Right lobe of liver (tissue), 6 donors: ENCODE results near the gene OMG. TPM values are rescaled to one million over a fixed set of nuclear protein-coding genes. Genes with fewer than 3 reads are reported as not detected.

Experiments
- ATAC-seq, 4 donors: fragments of 200-7000 bp; cut with Tn5 transposase; one replicate each; pipeline ENCODE4 v1.9.1; 2020; ENCODE audit warnings: mild to moderate bottlenecking in 4 of 4, moderate library complexity in 4 of 4
- DNase-seq, 3 donors: peaks; one replicate each; pipeline ENCODE4 v3.0.0-alpha.2; 2020
- H3K27ac ChIP-seq, 3 donors: fragments of 200-600 bp; one replicate each; pipeline ENCODE4 v1.8.0; 2022
- H3K27me3 ChIP-seq, 2 donors: fragments of 200-600 bp; one replicate each; pipeline ENCODE4 v1.8.0; 2022
- H3K36me3 ChIP-seq, 4 donors: fragments of 200-600 bp; sonication (generic) in 1 of 4; one replicate each; pipeline versions ENCODE4 v1.5.1 to v1.8.0; 2017 to 2022; ENCODE audit warnings: control low read depth in 1 of 4
- H3K4me1 ChIP-seq, 4 donors: fragments of 200-600 bp; sonication (generic) in 1 of 4; one replicate each; pipeline versions ENCODE4 v1.5.1 to v1.8.0; 2017 to 2022; ENCODE audit warnings: control low read depth in 1 of 4
- H3K4me3 ChIP-seq, 3 donors: fragments of 200-600 bp; one replicate each; pipeline ENCODE4 v1.8.0; 2022
- H3K9me3 ChIP-seq, 4 donors: fragments of 200-600 bp; sonication (generic) in 1 of 4; one replicate each; pipeline versions ENCODE4 v1.5.1 to v1.8.0; 2017 to 2022; ENCODE audit warnings: control low read depth in 1 of 4
- CTCF ChIP-seq, 4 donors: fragments of 200-600 bp in 3 of 4; fragments of 450-650 bp in 1 of 4; IDR thresholded peaks; one replicate each; pipeline versions ENCODE4 v1.5.1 to v1.8.0; 2016 to 2022; ENCODE audit warnings: antibody characterized with exemption in 4 of 4, mild to moderate bottlenecking in 2 of 4
- POLR2A ChIP-seq: fragments of 450-650 bp; IDR thresholded peaks from one replicate; pipeline ENCODE4 v1.6.1; 2017; ENCODE audit warnings: antibody characterized with exemption, mild to moderate bottlenecking
- WGBS: methylation state at CpG from one replicate; pipeline ENCODE4 v1.1.6; 2018; ENCODE audit warnings: low coverage, low lambda C conversion rate; ENCODE audit not compliant: insufficient coverage; ENCODE audit errors: missing lambda C conversion rate; 5-methylcytosine and 5-hydroxymethylcytosine counted together
- intact Hi-C, 2 donors: fragments of 100-400 bp; cut with DNase I; formaldehyde crosslinking; loops; one replicate each; pipeline versions ENCODE4 v1.11.2 to v1.14.1; 2022
- total RNA-seq, 6 experiments: library from RNA; depleted of rRNA in 2 of 6; stranded (reverse); fragments of >200 nt in 2 of 6; fragmentation: NEBNext Ultra II Directional in 3 of 6; extraction: Animal tissue kit (Norgen Biotek cat#: 25700) in 3 of 6; gene quantifications; one replicate each; pipeline versions ENCODE4 v1.1.0 to v1.2.4, GENCODE V29; 2016 to 2023
- donor health status: DM: no; HTN: yes; CAD: no.
- donor health status: DM: no; HTN: no; CAD: no.
- donor health status: DM: no; HTN: no; CAD: no.
- donor health status: DM: no; HTN: yes; CAD: no.
- donor health status: DM: no; HTN: yes; CAD: no.

The OMG gene
- total RNA-seq, 6 experiments from 2014 or later = 0.29 to 0.62 TPM; not detected in 4

DNA sequence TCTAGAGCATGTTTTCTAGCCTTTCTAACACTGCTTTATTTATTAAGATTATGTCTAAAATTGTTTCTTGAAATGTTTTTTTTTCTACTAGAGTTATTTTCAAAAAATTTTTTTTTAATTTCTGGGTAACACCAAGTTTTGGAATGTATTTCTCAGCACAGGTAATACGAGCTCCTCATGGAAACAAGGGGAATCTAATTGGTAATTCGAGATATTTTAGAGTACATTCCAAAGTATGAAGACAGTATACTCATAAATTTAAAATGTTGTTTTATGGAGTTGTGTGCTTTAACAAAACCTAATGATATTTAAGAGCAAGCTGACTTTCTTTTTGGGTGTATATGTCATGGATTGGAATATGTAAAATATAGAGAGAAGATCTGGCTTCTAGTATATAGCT, 42.4 kb downstream of the OMG start:
- H3K27me3 ChIP-seq = no peaks in the 10 kb centered on the region
- TF ChIP-seq POLR2A (no peak), CTCF (IDR thresholded peaks at IDR 0.05) (no peak)
- ATAC-seq (no peak), DNase-seq (no peak)
- peaks cover 0 to 10% (median 0%) of the 10 kb centered on the region in 4 donors for H3K36me3 ChIP-seq
- H3K4me3 ChIP-seq = no peak overlapping the region
- no peaks in the 10 kb centered on the region for H3K9me3 ChIP-seq
- H3K27ac ChIP-seq = no peak overlapping the region
- no peaks in the 10 kb centered on the region for H3K4me1 ChIP-seq
- WGBS = 89% methylated on average over 2 of the region's 2 CpGs
- intact Hi-C loops = no loop called here

DNA sequence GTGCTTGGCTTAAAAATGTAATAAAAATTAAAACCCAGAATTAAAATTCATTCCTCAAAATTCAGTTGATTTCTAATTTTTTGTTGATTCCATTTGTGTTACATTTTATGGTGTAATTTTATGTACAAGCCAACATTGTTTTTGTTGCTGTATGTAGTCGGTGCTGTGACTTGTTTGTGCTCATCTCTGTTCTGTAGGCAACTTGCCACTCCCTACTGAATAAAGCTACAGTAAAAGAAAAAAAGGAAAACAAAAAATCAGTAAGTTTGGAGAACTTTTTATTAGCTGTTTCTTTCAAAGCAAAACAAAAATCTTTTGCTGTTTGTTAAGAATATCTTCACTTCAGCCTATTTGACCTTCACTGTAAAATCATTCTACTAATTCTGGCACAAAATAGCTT, 44.3 kb downstream of the OMG start:
- Histone ChIP-seq H3K4me3 (no peak overlapping the region), H3K27ac (no peak overlapping the region), H3K27me3 (no peaks in the 10 kb centered on the region), H3K9me3 (no peaks in the 10 kb centered on the region), H3K36me3 (no peaks in the 10 kb centered on the region), H3K4me1 (no peaks in the 10 kb centered on the region)
- 86% methylated on average over 1 of the region's 1 CpG for WGBS
- no peak for TF ChIP-seq CTCF (IDR thresholded peaks at IDR 0.05)
- no peak for TF ChIP-seq POLR2A
- intact Hi-C loops = no loop called here
- ATAC-seq = no peak
- no peak for DNase-seq

DNA sequence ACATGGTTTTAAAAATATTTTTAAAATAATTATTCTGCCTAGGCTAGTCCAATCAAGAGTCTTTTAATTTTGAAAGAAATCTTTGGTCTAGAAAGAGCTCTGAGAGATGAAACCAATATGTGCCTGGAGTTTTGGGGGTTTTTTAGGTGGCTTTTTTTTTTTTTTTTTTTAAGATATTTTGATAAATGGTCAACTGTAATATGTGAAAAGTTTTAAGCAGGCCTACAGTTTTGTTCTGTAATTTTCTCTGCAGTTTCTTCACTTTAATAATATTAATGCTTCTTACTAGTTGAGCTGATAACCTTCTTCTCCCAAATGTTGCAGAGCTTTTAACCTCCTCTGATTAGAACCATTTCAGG, 45.1 kb downstream of the OMG start:
- Histone ChIP-seq H3K27ac (no peak overlapping the region), H3K4me3 (no peak overlapping the region), H3K9me3 (no peaks in the 10 kb centered on the region), H3K4me1 (no peaks in the 10 kb centered on the region), H3K36me3 (no peaks in the 10 kb centered on the region), H3K27me3 (no peaks in the 10 kb centered on the region)
- intact Hi-C loops = no loop called here
- TF ChIP-seq POLR2A = no peak
- TF ChIP-seq CTCF (IDR thresholded peaks at IDR 0.05) = no peak
- DNase-seq (no peak), ATAC-seq (no peak)

DNA sequence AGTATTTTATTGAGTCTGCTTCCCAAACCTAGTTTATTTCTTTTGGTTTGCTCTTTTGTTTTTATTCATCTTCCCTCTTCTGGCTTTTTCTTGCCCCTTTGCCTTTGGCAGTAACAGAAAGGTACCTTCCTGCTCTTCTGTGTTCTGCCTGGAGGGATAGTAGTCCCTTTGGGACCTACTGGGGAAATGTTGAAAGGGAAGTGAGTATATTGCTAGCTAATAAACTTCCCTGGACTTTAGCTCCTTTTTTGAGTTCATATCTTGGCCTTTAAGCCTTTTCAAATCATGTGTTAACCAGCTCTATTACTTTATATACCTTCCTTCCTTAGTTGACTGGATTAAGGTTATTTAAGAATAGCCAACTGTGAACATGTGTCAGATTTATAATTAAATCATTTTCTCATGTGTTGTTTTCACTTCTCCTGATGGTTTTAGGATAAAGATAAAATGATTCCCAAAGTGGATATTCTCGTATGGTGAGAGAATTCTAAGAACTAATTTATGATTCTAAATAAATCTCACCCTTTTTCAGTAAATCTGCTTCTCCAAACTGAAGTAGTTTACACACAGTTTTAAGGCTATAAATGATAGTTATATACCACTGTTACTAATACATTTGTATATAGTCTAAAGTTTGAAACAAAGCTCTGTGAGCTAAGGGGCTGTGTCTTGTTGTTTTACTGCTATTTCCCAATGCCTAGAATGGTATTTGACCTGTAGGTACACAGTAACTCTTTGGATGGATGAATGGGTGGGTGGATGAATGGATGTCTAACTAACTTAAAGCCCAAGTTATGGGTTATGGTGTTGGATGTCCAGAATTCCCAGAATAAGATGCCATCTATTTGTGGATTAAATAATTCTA, 45.7 kb downstream of the OMG start:
- H3K36me3 ChIP-seq = no peaks in the 10 kb centered on the region
- H3K4me1 ChIP-seq = no peaks in the 10 kb centered on the region
- 78% methylated on average over 1 of the region's 1 CpG for WGBS
- TF ChIP-seq POLR2A = no peak
- TF ChIP-seq CTCF (IDR thresholded peaks at IDR 0.05) = no peak
- no peak overlapping the region for H3K4me3 ChIP-seq
- DNase-seq (no peak), ATAC-seq (no peak)
- no peaks in the 10 kb centered on the region for H3K9me3 ChIP-seq
- H3K27me3 ChIP-seq = no peaks in the 10 kb centered on the region
- no peak overlapping the region for H3K27ac ChIP-seq
- intact Hi-C loops = no loop called here
